Embryonic facial prominence (tissue), 1 donor: Measurements from ENCODE around the gene SLITRK5.

ENCODE experiments used
- DNase-seq: peaks from one replicate; pipeline ENCODE4 v3.0.0-alpha.2; 2016; ENCODE audit errors: extremely low spot score

SLITRK5 gene

DNA sequence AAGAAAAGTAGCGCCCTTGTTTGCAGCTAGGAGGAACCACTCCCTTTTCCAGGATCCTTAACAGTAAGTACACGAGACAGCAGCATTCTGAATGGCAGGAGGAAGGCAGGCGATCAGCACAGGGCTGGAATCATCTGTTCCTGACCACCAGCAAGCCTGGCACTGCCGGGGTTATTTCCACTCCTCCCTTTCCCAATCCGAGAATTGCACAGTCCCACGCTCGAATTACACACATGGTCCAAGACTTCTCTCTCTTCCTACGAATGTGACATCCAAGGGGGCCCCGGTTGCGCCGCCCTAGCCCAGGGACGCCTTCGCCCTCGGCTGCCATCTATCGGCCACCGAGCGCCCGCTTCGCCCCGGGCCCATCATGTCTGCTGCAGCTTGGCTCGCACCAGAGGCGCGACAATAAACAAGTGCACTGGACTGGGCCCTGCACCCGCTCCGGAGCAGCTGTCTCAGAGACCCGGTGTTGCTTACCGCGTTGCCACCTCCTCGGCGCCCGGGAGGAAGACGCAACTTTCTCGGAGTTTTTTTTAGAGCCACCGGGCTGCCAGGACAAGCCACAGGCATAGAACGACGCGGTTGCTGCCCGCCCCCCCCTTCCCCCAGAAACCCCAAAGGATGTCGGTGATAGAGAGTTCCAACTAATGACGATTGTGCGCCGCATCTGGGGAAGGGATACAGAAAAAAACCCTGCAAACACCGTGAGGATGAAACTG, at the start of gene SLITRK5:
Gene SLITRK5 (plus strand): TSS at position 341 of the 722 bp plus-strand sequence. CDS start 4,018 bp downstream, outside the sequence.
- DNase-seq: peak; percentile 58

GRCh38 chr13:87622971-87623370, 48.2 kb upstream of the SLITRK5 start:
- no peak for DNase-seq

DNA sequence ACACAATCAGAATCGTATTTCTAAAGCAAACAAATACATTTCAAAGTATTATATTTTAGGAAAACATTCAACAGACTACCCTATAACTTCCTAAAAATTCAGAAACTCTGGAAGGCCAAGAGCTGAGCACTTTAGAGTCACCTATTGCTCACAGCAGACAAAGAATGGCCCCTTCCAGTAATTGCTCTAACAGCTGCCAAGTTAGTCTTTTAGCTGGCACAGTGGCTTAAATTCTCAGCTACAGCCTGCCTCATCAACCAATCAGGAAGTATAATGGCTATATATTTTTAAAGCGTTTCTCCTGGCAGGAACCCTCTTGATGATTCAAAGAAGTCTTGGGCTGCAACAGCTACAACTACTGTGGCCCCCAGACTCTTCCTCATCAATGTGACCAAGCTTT, 14.9 kb upstream of the SLITRK5 start:
- no peak for DNase-seq

- no peak for DNase-seq
Measured at GRCh38 chr13:87661471-87661870, 9.7 kb upstream of the SLITRK5 start.

- no peak for DNase-seq
Measured at GRCh38 chr13:87666831-87667230, 4.3 kb upstream of the SLITRK5 start.

- DNase-seq: no peak
Measured at GRCh38 chr13:87667686-87668085, 3.5 kb upstream of the SLITRK5 start.

DNA sequence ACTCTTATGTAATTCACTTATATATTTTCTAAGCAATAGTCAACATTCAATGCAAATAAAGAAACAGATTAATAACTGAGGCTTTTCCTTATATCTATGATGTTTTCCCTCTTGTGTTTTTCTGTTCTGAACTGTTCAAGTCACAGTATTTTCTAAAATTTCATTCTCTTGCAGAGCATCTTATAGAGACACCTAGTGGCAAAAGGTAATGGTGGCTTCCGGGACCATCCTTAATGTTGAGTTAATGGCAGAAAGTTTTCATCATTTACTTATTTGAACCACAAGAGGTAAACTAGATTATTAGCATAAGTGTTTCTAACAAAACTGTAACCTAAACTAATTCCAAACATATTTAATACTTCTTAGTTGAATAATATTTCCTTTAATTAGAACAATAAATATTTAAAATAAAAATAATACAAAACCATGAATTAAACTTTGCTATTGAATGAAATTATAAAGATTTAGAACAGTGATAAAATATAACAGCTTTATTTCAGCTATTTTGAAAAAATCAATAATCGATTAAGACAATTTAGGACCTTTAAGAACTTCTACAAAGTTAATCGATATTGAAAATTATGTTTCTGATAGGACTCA, 1.7 kb upstream of the SLITRK5 start:
- peak; percentile 60 for DNase-seq

- DNase-seq: no peak
Measured at GRCh38 chr13:87671753-87672605, 808 bp downstream of the SLITRK5 start.

- DNase-seq: no peak
Measured at GRCh38 chr13:87674247-87674738, 3.1 kb downstream of the SLITRK5 start.

GRCh38 chr13:87675851-87676250, 4.7 kb downstream of the SLITRK5 start:
- no peak for DNase-seq

- no peak for DNase-seq
Measured at GRCh38 chr13:87676254-87677042, 5.3 kb downstream of the SLITRK5 start.

GRCh38 chr13:87677043-87677495, 5.9 kb downstream of the SLITRK5 start:
- DNase-seq: no peak

DNA sequence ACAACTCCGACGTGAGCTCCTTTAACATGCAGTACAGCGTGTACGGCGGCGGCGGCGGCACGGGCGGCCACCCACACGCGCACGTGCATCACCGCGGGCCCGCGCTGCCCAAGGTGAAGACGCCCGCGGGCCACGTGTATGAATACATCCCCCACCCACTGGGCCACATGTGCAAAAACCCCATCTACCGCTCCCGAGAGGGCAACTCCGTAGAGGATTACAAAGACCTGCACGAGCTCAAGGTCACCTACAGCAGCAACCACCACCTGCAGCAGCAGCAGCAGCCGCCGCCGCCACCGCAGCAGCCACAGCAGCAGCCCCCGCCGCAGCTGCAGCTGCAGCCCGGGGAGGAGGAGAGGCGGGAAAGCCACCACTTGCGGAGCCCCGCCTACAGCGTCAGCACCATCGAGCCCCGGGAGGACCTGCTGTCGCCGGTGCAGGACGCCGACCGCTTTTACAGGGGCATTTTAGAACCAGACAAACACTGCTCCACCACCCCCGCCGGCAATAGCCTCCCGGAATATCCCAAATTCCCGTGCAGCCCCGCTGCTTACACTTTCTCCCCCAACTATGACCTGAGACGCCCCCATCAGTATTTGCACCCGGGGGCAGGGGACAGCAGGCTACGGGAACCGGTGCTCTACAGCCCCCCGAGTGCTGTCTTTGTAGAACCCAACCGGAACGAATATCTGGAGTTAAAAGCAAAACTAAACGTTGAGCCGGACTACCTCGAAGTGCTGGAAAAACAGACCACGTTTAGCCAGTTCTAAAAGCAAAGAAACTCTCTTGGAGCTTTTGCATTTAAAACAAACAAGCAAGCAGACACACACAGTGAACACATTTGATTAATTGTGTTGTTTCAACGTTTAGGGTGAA, 6.6 kb downstream of the SLITRK5 start:
- DNase-seq: no peak

GRCh38 chr13:87678372-87678752, 7.2 kb downstream of the SLITRK5 start:
- no peak for DNase-seq

DNA sequence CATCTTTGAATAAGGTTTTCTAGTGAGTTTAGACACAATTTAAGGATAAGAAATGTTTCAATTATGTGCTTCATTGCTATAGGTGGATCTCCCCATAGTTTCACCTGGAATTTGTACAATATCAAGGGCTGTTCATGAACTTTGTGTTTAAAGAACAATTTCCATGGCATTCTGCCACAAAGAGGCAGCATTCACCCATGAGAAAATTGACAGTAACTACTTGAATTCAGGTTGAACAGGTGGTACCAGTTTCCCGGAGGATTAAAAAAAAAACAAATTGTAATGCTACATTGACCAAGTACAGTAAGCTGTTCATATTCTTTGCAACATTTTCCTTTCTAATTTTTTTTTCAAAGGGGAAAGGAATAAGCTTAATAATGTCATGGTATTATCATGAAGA, 9.1 kb downstream of the SLITRK5 start:
- no peak for DNase-seq

GRCh38 chr13:87684850-87685742, 13.9 kb downstream of the SLITRK5 start:
- no peak for DNase-seq

GRCh38 chr13:87696458-87696857, 25.3 kb downstream of the SLITRK5 start:
- no peak for DNase-seq

DNA sequence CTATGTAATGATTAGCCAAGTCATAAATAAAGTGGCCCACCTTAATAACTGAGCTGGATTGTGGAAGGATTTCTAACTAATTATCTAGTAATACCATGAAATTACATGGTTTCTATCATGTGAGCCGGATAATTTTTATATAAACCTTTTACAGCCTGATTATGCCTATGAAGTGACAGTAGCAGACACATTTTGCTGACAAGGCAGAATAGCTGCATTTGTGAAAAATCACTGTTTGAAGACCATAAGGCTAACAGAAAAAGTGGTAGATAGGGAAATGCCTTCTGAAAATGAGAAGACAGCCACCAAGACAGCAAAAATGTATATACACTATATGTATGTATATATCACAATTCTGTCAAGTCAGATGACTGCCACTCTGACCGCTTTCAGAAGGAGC, 27.1 kb downstream of the SLITRK5 start:
- no peak for DNase-seq

DNA sequence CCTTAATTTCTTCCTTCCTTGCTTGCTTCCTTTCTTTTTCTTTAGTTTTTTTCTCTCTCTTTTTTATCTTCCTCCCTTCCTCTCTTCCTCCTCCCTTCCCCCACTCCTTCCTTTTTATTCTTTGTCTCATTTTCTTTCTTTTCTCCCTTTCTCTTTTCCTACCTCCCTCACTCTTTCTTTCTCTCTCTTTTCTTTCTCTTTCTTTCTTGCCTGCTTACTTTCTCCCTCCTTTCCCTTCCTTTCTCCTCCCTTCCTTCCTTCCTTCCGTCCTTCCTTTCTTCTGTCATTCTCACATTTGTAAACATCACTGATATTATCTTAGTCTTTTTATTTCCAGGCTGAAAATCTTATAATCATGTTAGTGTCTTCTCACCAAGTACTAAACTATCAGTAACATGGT, 38.8 kb downstream of the SLITRK5 start:
- DNase-seq: no peak

- DNase-seq: no peak
Measured at GRCh38 chr13:87712012-87712411, 40.8 kb downstream of the SLITRK5 start.
